Measurements from ENCODE around the gene ATXN1. TPM values are rescaled to one million over a fixed set of nuclear protein-coding genes. Genes with fewer than 3 reads are reported as not detected.
A peak's percentile ranks its signal among the peaks of the same experiment; 100 is the strongest.

ATXN1 gene
- total and polyA plus RNA-seq, 2 experiments from 2014 or later: 4.8 to 9.1 TPM

- H3K79me2 ChIP-seq (replicated peaks; ENCODE audit: insufficient read depth): no peaks in the 10 kb centered on the region
- H3K27me3 Mint-ChIP-seq (ENCODE audit: insufficient read depth, low read depth, poor library complexity): no peaks in the 10 kb centered on the region
- H3K36me3 ChIP-seq (ENCODE audit: insufficient read depth): no peaks in the 10 kb centered on the region
- H3K4me2 ChIP-seq: no peak overlapping the region
- ATAC-seq (peak; percentile 91), DNase-seq (ENCODE audit: low spot score) (peak; percentile 75)
- H3K36me3 Mint-ChIP-seq (ENCODE audit: low read depth): no peaks in the 10 kb centered on the region
- H3K9me3 Mint-ChIP-seq: no peaks in the 10 kb centered on the region
- H3K4me1 Mint-ChIP-seq: peaks cover 13% of the 10 kb centered on the region
- H3F3A ChIP-seq (replicated peaks; ENCODE audit: low read depth): no peaks in the 10 kb centered on the region
- no peaks in the 10 kb centered on the region for H3K27me3 ChIP-seq (ENCODE audit: insufficient read depth)
- no peak for TF ChIP-seq NANOG (IDR thresholded peaks at IDR 0.05; ENCODE audit: borderline replicate concordance)
- TF ChIP-seq ZNF114 (CRISPR knock-in tag; IDR thresholded peaks at IDR 0.05): no peak
- TF ChIP-seq ZNF331 (CRISPR knock-in tag; IDR thresholded peaks at IDR 0.05; ENCODE audit: low read depth): no peak
- no peak for TF ChIP-seq CREB1 (CRISPR knock-in tag; IDR thresholded peaks at IDR 0.05; ENCODE audit: low read depth)
- TF ChIP-seq, protein P1, sequence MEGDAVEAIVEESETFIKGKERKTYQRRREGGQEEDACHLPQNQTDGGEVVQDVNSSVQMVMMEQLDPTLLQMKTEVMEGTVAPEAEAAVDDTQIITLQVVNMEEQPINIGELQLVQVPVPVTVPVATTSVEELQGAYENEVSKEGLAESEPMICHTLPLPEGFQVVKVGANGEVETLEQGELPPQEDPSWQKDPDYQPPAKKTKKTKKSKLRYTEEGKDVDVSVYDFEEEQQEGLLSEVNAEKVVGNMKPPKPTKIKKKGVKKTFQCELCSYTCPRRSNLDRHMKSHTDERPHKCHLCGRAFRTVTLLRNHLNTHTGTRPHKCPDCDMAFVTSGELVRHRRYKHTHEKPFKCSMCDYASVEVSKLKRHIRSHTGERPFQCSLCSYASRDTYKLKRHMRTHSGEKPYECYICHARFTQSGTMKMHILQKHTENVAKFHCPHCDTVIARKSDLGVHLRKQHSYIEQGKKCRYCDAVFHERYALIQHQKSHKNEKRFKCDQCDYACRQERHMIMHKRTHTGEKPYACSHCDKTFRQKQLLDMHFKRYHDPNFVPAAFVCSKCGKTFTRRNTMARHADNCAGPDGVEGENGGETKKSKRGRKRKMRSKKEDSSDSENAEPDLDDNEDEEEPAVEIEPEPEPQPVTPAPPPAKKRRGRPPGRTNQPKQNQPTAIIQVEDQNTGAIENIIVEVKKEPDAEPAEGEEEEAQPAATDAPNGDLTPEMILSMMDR (conservative IDR thresholded peaks at IDR 0.05; ENCODE audit: low read depth in 2 of 2): peak; percentile 56 to 81
- no peak overlapping the region for H3K4me3 ChIP-seq
- peaks cover 3% of the 10 kb centered on the region; the same call in 1 of the 2 replicates for H3K4me1 ChIP-seq (ENCODE audit: insufficient read depth)
- no peaks in the 10 kb centered on the region for H3K9me2 ChIP-seq (ENCODE audit: insufficient read depth)
- H3K27ac ChIP-seq (ENCODE audit: low read depth): no peak overlapping the region
- no peaks in the 10 kb centered on the region for H4K20me1 ChIP-seq (replicated peaks; ENCODE audit: insufficient read depth)
- H3K27ac Mint-ChIP-seq: no peak overlapping the region
- no peak overlapping the region for H3K4me3 Mint-ChIP-seq
- H2AFZ ChIP-seq: no peak overlapping the region
Observed at GRCh38 chr6:16316741-16317251, 444.5 kb downstream of the ATXN1 start.

DNA sequence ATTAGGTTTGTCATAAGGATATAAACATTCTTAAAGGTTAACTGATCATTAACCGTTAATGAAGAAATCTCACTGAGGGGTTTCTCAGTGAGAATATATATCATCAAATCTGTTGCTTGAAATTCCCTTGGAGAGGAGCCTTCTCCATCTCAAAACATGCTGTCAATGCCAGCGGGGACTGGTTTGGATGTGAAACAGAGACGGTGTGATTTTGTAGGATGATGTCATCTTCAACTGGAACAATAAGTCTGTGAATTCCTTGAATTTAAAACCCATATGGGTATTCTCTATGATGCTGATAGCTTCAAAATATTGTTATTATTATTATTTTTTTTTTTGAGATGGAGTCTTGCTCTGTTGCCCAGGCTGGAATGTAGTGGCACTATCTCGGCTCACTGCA lies 447.0 kb downstream of the ATXN1 start:
- TF ChIP-seq CREB1 (CRISPR knock-in tag; IDR thresholded peaks at IDR 0.05; ENCODE audit: low read depth): no peak
- no peak for TF ChIP-seq EZH2phosphoT487 (IDR thresholded peaks at IDR 0.05; ENCODE audit: unreplicated experiment)
- TF ChIP-seq, protein P1 (conservative IDR thresholded peaks at IDR 0.05; ENCODE audit: low read depth in 2 of 2): no peak
- TF ChIP-seq ZNF331 (CRISPR knock-in tag; IDR thresholded peaks at IDR 0.05; ENCODE audit: low read depth): no peak
- no peak for TF ChIP-seq JUNB (IDR thresholded peaks at IDR 0.05; ENCODE audit: unreplicated experiment)
- TF ChIP-seq, protein P2, sequence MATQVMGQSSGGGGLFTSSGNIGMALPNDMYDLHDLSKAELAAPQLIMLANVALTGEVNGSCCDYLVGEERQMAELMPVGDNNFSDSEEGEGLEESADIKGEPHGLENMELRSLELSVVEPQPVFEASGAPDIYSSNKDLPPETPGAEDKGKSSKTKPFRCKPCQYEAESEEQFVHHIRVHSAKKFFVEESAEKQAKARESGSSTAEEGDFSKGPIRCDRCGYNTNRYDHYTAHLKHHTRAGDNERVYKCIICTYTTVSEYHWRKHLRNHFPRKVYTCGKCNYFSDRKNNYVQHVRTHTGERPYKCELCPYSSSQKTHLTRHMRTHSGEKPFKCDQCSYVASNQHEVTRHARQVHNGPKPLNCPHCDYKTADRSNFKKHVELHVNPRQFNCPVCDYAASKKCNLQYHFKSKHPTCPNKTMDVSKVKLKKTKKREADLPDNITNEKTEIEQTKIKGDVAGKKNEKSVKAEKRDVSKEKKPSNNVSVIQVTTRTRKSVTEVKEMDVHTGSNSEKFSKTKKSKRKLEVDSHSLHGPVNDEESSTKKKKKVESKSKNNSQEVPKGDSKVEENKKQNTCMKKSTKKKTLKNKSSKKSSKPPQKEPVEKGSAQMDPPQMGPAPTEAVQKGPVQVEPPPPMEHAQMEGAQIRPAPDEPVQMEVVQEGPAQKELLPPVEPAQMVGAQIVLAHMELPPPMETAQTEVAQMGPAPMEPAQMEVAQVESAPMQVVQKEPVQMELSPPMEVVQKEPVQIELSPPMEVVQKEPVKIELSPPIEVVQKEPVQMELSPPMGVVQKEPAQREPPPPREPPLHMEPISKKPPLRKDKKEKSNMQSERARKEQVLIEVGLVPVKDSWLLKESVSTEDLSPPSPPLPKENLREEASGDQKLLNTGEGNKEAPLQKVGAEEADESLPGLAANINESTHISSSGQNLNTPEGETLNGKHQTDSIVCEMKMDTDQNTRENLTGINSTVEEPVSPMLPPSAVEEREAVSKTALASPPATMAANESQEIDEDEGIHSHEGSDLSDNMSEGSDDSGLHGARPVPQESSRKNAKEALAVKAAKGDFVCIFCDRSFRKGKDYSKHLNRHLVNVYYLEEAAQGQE (IDR thresholded peaks at IDR 0.05; ENCODE audit: unreplicated experiment): no peak
- Histone ChIP-seq H2AFZ (no peak overlapping the region), H3K4me2 (no peak overlapping the region), H3K27me3 (ENCODE audit: insufficient read depth) (no peaks in the 10 kb centered on the region), H3K27ac (ENCODE audit: low read depth) (no peak overlapping the region), H3F3A (replicated peaks; ENCODE audit: low read depth) (no peaks in the 10 kb centered on the region), H3K4me3 (no peak overlapping the region), H3K79me2 (replicated peaks; ENCODE audit: insufficient read depth) (no peaks in the 10 kb centered on the region), H3K4me1 (ENCODE audit: insufficient read depth) (no peaks in the 10 kb centered on the region), H4K20me1 (replicated peaks; ENCODE audit: insufficient read depth) (no peaks in the 10 kb centered on the region), H3K36me3 (ENCODE audit: insufficient read depth) (no peaks in the 10 kb centered on the region), H3K9me2 (ENCODE audit: insufficient read depth) (no peaks in the 10 kb centered on the region)
- H3K27me3 Mint-ChIP-seq (ENCODE audit: insufficient read depth, low read depth, poor library complexity): no peaks in the 10 kb centered on the region
- ATAC-seq (no peak), DNase-seq (ENCODE audit: low spot score) (no peak)
- peaks cover 5% of the 10 kb centered on the region for H3K4me1 Mint-ChIP-seq
- no peaks in the 10 kb centered on the region for H3K9me3 Mint-ChIP-seq
- H3K4me3 Mint-ChIP-seq: no peak overlapping the region
- no peaks in the 10 kb centered on the region for H3K36me3 Mint-ChIP-seq (ENCODE audit: low read depth)
- H3K27ac Mint-ChIP-seq: no peak overlapping the region

Measured in GM23338 (cell line).